B cell (primary cell): ENCODE results near the gene AHNAK. TPM values are rescaled to one million over a fixed set of nuclear protein-coding genes. Genes with fewer than 3 reads are reported as not detected.

Source experiments
- ATAC-seq: fragments of 200-7000 bp; cut with Tn5 transposase; one replicate; pipeline ENCODE4 v1.10.0; 2021; ENCODE audit warnings: low read depth, mild to moderate bottlenecking, moderate number of reproducible peaks, moderate library complexity
- CTCF ChIA-PET: fragments of 350-600 bp; sonication (Branson Sonifier 250); formaldehyde crosslinking; loops from one replicate; lab custom pipeline; 2021; ENCODE audit warnings: antibody characterized with exemption, inconsistent platforms; lab: Charles Lee
- POLR2A ChIA-PET: fragments of 350-600 bp; sonication (Branson Sonifier 250); formaldehyde crosslinking; loops from one replicate; lab custom pipeline; 2021; ENCODE audit warnings: antibody characterized with exemption; lab: Charles Lee
- DNase-seq: peaks from one replicate; pipeline ENCODE4 v3.0.0; 2013
- H2AFZ ChIP-seq: 2 replicates; pipeline ENCODE4 v1.6.1; 2012; ENCODE audit warnings: mild to moderate bottlenecking, low read depth, low read length; ENCODE audit not compliant: insufficient read depth, poor library complexity, severe bottlenecking
- H3K27ac ChIP-seq, 2 donors: 1 replicate in 1 of 2; 2 replicates in 1 of 2; pipeline ENCODE4 v1.5.1; 2012 to 2013; ENCODE audit warnings: low read length in 2 of 2, mild to moderate bottlenecking in 2 of 2, moderate library complexity in 1 of 2
- H3K27me3 ChIP-seq, 4 experiments: fragments of 200-600 bp in 1 of 4; sonication (generic) in 1 of 4; replicated peaks in 1 of 4; 1 replicate in 2 of 4; 2 replicates in 2 of 4; pipeline versions ENCODE4 v1.6.1 to v1.7.0; 2013 to 2016; ENCODE audit warnings: low read length in 3 of 4, mild to moderate bottlenecking in 2 of 4, mixed read lengths in 1 of 4, moderate library complexity in 1 of 4; ENCODE audit not compliant: insufficient read depth in 4 of 4, control insufficient read depth in 3 of 4; ENCODE audit errors: control extremely low read depth in 1 of 4
- H3K36me3 ChIP-seq, 2 experiments: replicated peaks in 1 of 2; 1 replicate in 1 of 2; 2 replicates in 1 of 2; pipeline versions ENCODE4 v1.6.1 to v1.7.1; 2013; ENCODE audit warnings: low read length in 1 of 2; ENCODE audit not compliant: insufficient read depth in 2 of 2, control insufficient read depth in 1 of 2; ENCODE audit errors: control extremely low read depth in 1 of 2, extremely low read depth in 1 of 2
- H3K4me1 ChIP-seq, 2 donors: fragments of 200-600 bp in 1 of 2; sonication (generic) in 1 of 2; 1 replicate in 1 of 2; 2 replicates in 1 of 2; pipeline versions ENCODE4 v1.5.1 to v1.6.1; 2013 to 2017; ENCODE audit warnings: low read length in 2 of 2; ENCODE audit not compliant: control insufficient read depth in 2 of 2, insufficient read depth in 2 of 2
- H3K4me2 ChIP-seq: replicated peaks from 2 replicates; pipeline ENCODE3; 2012; ENCODE audit warnings: mild to moderate bottlenecking, low read depth, low read length; ENCODE audit not compliant: poor library complexity, severe bottlenecking
- H3K4me3 ChIP-seq, 5 experiments: fragments of 200-600 bp in 1 of 5; sonication (generic) in 1 of 5; 1 replicate in 3 of 5; 2 replicates in 2 of 5; pipeline versions ENCODE4 v1.5.1 to v1.7.0; 2011 to 2016; ENCODE audit warnings: low read length in 4 of 5, mild to moderate bottlenecking in 4 of 5, low read depth in 2 of 5, control low read depth in 1 of 5, moderate library complexity in 1 of 5; ENCODE audit not compliant: insufficient read depth in 1 of 5; ENCODE audit errors: control extremely low read depth in 1 of 5, extremely low read depth in 1 of 5
- H3K79me2 ChIP-seq: fragments of 200-600 bp; sonication (generic); one replicate; pipeline ENCODE4 v1.6.0; 2016; ENCODE audit warnings: low read length; ENCODE audit not compliant: control insufficient read depth, insufficient read depth
- H3K9ac ChIP-seq: fragments of 200-600 bp; sonication (generic); 2 replicates; pipeline ENCODE4 v1.6.1; 2017; ENCODE audit warnings: mild to moderate bottlenecking, low read length, moderate library complexity
- H3K9me3 ChIP-seq, 3 donors: one replicate each; pipeline versions ENCODE4 v1.6.1 to v1.7.1; 2013; ENCODE audit warnings: low read length in 2 of 3; ENCODE audit not compliant: control insufficient read depth in 2 of 3, insufficient read depth in 1 of 3; ENCODE audit errors: control extremely low read depth in 1 of 3
- H4K20me1 ChIP-seq: 2 replicates; pipeline ENCODE4 v1.6.0; 2012; ENCODE audit warnings: mild to moderate bottlenecking, low read length; ENCODE audit not compliant: insufficient read depth, control insufficient read depth, poor library complexity, severe bottlenecking
- H3K27ac Mint-ChIP-seq: one replicate; pipeline ENCODE4 v1.8.0; 2021; ENCODE audit warnings: mixed read lengths
- H3K27me3 Mint-ChIP-seq: one replicate; pipeline ENCODE4 v1.8.0; 2021; ENCODE audit warnings: mixed read lengths
- H3K4me1 Mint-ChIP-seq: one replicate; pipeline ENCODE4 v1.8.0; 2021; ENCODE audit warnings: mixed read lengths
- H3K4me3 Mint-ChIP-seq: one replicate; pipeline ENCODE4 v1.8.0; 2021; ENCODE audit warnings: mixed read lengths
- H3K9me3 Mint-ChIP-seq: one replicate; pipeline ENCODE4 v1.8.0; 2022; ENCODE audit warnings: mixed read lengths; ENCODE audit not compliant: insufficient read depth
- EZH2 ChIP-seq: IDR thresholded peaks from 2 replicates; pipeline ENCODE4 v1.6.1; 2012; ENCODE audit warnings: borderline replicate concordance, low read depth, mild to moderate bottlenecking, moderate library complexity, low read length; ENCODE audit not compliant: insufficient read depth, poor library complexity, severe bottlenecking
- WGBS: methylation state at CpG from one replicate; pipeline ENCODE4 v1.1.5; 2013; ENCODE audit warnings: missing lambda C conversion rate; ENCODE audit not compliant: insufficient coverage; 5-methylcytosine and 5-hydroxymethylcytosine counted together
- intact Hi-C: fragments of 100-400 bp; cut with micrococcal nuclease; formaldehyde crosslinking; loops from one replicate; pipeline ENCODE4 v1.10.0; 2022
- polyA plus RNA-seq: library from polyadenylated mRNA; depleted of rRNA; stranded (reverse); fragments of >200 nt; gene quantifications from 2 replicates; pipeline ENCODE4 v1.2.3, GENCODE V29; 2012
- total RNA-seq, 2 donors: library from RNA; stranded (reverse); fragments of 120-200 nt in 1 of 2; gene quantifications; 1 replicate in 1 of 2; 2 replicates in 1 of 2; pipeline versions ENCODE4 v1.2.3 to v1.2.4, GENCODE V29; 2013 to 2022
- TF ChIP-seq, protein P1 (sequence below): fragments of 200-600 bp; IDR thresholded peaks from one replicate; pipeline ENCODE4 v1.8.0; 2022; ENCODE audit warnings: antibody characterized with exemption, mild to moderate bottlenecking

Gene AHNAK
- total and polyA plus RNA-seq, 2 donors (not counting 1 experiment from before 2014, with no cell fraction given): 63.7 to 229 TPM

DNA sequence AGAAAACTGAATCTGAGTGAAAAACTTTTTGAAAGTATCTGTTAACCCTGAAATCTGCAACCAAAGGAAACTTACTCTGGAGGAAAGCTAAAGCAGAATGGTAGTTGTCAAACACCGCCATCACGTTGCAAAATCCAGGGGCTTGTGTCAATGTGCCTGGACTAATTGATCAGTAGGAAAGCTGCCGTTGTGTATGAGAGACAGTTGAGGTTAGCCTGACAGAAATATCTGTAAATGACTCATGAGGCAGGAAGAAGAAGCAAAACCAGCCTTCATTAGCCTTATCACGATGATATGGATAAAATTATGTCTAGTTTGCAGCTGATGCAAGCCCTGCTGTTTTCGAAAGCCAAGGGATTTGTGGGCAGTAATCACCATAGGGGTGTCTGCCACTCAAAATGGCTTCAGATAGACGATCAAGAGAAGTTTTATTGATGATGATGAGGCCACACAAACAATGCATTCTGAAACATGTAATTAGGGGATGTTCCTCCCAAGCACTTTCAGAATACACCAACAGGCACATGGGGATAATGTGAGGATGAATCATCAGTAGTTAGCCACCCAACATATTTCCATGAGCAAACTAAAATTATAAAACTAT lies 118.9 kb downstream of the AHNAK start:
- Histone ChIP-seq H3K9me3 (no peaks in the 10 kb centered on the region), H3K4me1 (peaks cover 4 to 13% of the 10 kb centered on the region in 2 donors), H3K79me2 (no peaks in the 10 kb centered on the region), H4K20me1 (no peaks in the 10 kb centered on the region), H3K36me3 (no peaks in the 10 kb centered on the region), H3K27me3 (peaks cover 0 to 2% (median 0%) of the 10 kb centered on the region in 4 experiments), H3K9ac (no peak overlapping the region), H3K27ac (no peak overlapping the region), H2AFZ (peak overlapping the region; percentile 21), H3K4me2 (no peak overlapping the region), H3K4me3 (no peak overlapping the region)
- H3K9me3 Mint-ChIP-seq: no peaks in the 10 kb centered on the region
- peaks cover 16% of the 10 kb centered on the region for H3K4me1 Mint-ChIP-seq
- ATAC-seq (no peak), DNase-seq (no peak)
- POLR2A ChIA-PET: no interaction called here
- H3K27me3 Mint-ChIP-seq: peaks cover 10% of the 10 kb centered on the region
- intact Hi-C loops: no loop called here
- CTCF ChIA-PET: interaction anchor here (0.5 to 11.8 kb wide), 7 partner anchors 17 to 132 kb away, joined by 3 to 339 read pairs (median 4); partner anchors contain the start of gene AHNAK
- no peak overlapping the region for H3K4me3 Mint-ChIP-seq
- H3K27ac Mint-ChIP-seq: peak overlapping the region; percentile 12
- WGBS: 67% methylated on average over 3 of the region's 6 CpGs
- TF ChIP-seq, protein P1, sequence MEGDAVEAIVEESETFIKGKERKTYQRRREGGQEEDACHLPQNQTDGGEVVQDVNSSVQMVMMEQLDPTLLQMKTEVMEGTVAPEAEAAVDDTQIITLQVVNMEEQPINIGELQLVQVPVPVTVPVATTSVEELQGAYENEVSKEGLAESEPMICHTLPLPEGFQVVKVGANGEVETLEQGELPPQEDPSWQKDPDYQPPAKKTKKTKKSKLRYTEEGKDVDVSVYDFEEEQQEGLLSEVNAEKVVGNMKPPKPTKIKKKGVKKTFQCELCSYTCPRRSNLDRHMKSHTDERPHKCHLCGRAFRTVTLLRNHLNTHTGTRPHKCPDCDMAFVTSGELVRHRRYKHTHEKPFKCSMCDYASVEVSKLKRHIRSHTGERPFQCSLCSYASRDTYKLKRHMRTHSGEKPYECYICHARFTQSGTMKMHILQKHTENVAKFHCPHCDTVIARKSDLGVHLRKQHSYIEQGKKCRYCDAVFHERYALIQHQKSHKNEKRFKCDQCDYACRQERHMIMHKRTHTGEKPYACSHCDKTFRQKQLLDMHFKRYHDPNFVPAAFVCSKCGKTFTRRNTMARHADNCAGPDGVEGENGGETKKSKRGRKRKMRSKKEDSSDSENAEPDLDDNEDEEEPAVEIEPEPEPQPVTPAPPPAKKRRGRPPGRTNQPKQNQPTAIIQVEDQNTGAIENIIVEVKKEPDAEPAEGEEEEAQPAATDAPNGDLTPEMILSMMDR: no peak
- TF ChIP-seq EZH2: no peak

GRCh38 chr11:62423012-62423411 lies 123.6 kb downstream of the AHNAK start:
- Mint-ChIP-seq H3K27me3 (peaks cover 11% of the 10 kb centered on the region), H3K4me3 (no peak overlapping the region), H3K4me1 (peaks cover 9% of the 10 kb centered on the region), H3K27ac (no peak overlapping the region), H3K9me3 (no peaks in the 10 kb centered on the region)
- Histone ChIP-seq H4K20me1 (no peaks in the 10 kb centered on the region), H3K9me3 (no peaks in the 10 kb centered on the region), H3K4me3 (no peak overlapping the region), H3K27me3 (peaks cover 0 to 2% (median 0%) of the 10 kb centered on the region in 4 experiments), H2AFZ (no peak overlapping the region), H3K79me2 (no peaks in the 10 kb centered on the region), H3K27ac (no peak overlapping the region), H3K36me3 (no peaks in the 10 kb centered on the region), H3K9ac (no peak overlapping the region), H3K4me2 (no peak overlapping the region), H3K4me1 (peaks cover 4 to 7% of the 10 kb centered on the region in 2 donors)
- ATAC-seq (no peak), DNase-seq (no peak)
- ChIA-PET POLR2A (no interaction called here), CTCF (interaction anchor here (0.7 to 11.8 kb wide), 10 partner anchors 13 to 271 kb away, joined by 3 to 339 read pairs (median 6); no protein-coding TSS in a partner anchor)
- WGBS: 88% methylated on average over 1 of the region's 4 CpGs
- intact Hi-C loops: loop anchor here (5.0 kb wide), 1 partner anchor 459 kb away; the partner anchor contains the start of gene SLC3A2
- no peak for TF ChIP-seq EZH2
- TF ChIP-seq, protein P1: no peak
